WTC11 (cell line): ENCODE measurements around the gene MRC2.

Source experiments
- ATF3 ChIP-seq: sonication (generic); formaldehyde crosslinking; conservative IDR thresholded peaks from 2 replicates; pipeline ENCODE4 v1.8.1; 2022; ENCODE audit warnings: mild to moderate bottlenecking, missing genetic modification reagents
- CREB1 ChIP-seq: sonication (generic); formaldehyde crosslinking; IDR thresholded peaks from 2 replicates; pipeline ENCODE4 v1.8.0; 2023; ENCODE audit warnings: mild to moderate bottlenecking, missing genetic modification reagents
- CTCF ChIP-seq: fragments of 200-600 bp; IDR thresholded peaks from 2 replicates; pipeline ENCODE4 v1.8.0; 2022; ENCODE audit warnings: antibody characterized with exemption
- E2F1 ChIP-seq: sonication (generic); formaldehyde crosslinking; IDR thresholded peaks from 2 replicates; pipeline ENCODE4 v1.8.0; 2022; ENCODE audit warnings: mild to moderate bottlenecking, missing genetic modification reagents
- E2F4 ChIP-seq: sonication (generic); formaldehyde crosslinking; IDR thresholded peaks from 2 replicates; pipeline ENCODE4 v1.8.1; 2022; ENCODE audit warnings: low read depth, mild to moderate bottlenecking, moderate library complexity, missing genetic modification reagents, borderline replicate concordance
- ESRRA ChIP-seq: sonication (generic); formaldehyde crosslinking; IDR thresholded peaks from 2 replicates; pipeline ENCODE4 v1.8.1; 2022; ENCODE audit warnings: mild to moderate bottlenecking, missing genetic modification reagents, borderline replicate concordance
- GABPB1 ChIP-seq: sonication (generic); formaldehyde crosslinking; IDR thresholded peaks from 2 replicates; pipeline ENCODE4 v1.8.1; 2023; ENCODE audit warnings: mild to moderate bottlenecking, missing genetic modification reagents
- MAX ChIP-seq: sonication (generic); formaldehyde crosslinking; IDR thresholded peaks from 2 replicates; pipeline ENCODE4 v1.8.0; 2022; ENCODE audit warnings: mild to moderate bottlenecking, missing genetic modification reagents

- TF ChIP-seq GABPB1 (CRISPR knock-in tag) = no peak
- TF ChIP-seq ATF3 (CRISPR knock-in tag) = no peak
- TF ChIP-seq MAX (CRISPR knock-in tag) = no peak
- TF ChIP-seq CTCF = no peak
- no peak for TF ChIP-seq ESRRA
- no peak for TF ChIP-seq E2F1 (CRISPR knock-in tag)
- no peak for TF ChIP-seq CREB1 (CRISPR knock-in tag)
- no peak for TF ChIP-seq E2F4 (CRISPR knock-in tag)
These were observed 30.3 kb upstream of the MRC2 start for GRCh38 chr17:62597150-62597549.
